Trophoblast cell (in vitro differentiated cells and primary cell): ENCODE data around the gene HDAC8.
A peak's percentile ranks its signal among the peaks of the same experiment; 100 is the strongest.

Experiments used
- DNase-seq, 2 donors: peaks; one replicate each; pipeline ENCODE4 v3.0.0-alpha.2; 2016
- H2AFZ ChIP-seq: 2 replicates; pipeline ENCODE4 v1.6.1; 2013; ENCODE audit warnings: low read length, moderate library complexity, mild to moderate bottlenecking; ENCODE audit not compliant: insufficient read depth, poor library complexity
- H2AK5ac ChIP-seq: 2 replicates; pipeline ENCODE4 v1.6.1; 2013; ENCODE audit warnings: mild to moderate bottlenecking, low read length
- H2BK120ac ChIP-seq: 2 replicates; pipeline ENCODE4 v1.6.1; 2013; ENCODE audit warnings: low read length, mild to moderate bottlenecking, moderate library complexity; ENCODE audit not compliant: insufficient read depth, poor library complexity
- H2BK12ac ChIP-seq: 2 replicates; pipeline ENCODE4 v1.6.1; 2013; ENCODE audit warnings: mild to moderate bottlenecking, low read length, moderate library complexity
- H2BK5ac ChIP-seq: 2 replicates; pipeline ENCODE4 v1.6.1; 2013; ENCODE audit warnings: low read length, low read depth, moderate library complexity, mild to moderate bottlenecking; ENCODE audit not compliant: poor library complexity
- H3K14ac ChIP-seq: 2 replicates; pipeline ENCODE4 v1.6.1; 2013; ENCODE audit warnings: mild to moderate bottlenecking, low read length
- H3K18ac ChIP-seq: 2 replicates; pipeline ENCODE4 v1.6.1; 2013; ENCODE audit warnings: mild to moderate bottlenecking, low read length
- H3K23ac ChIP-seq: 2 replicates; pipeline ENCODE4 v1.6.1; 2013; ENCODE audit warnings: low read length
- H3K27ac ChIP-seq: 2 replicates; pipeline ENCODE4 v1.5.1; 2013; ENCODE audit warnings: low read depth, mild to moderate bottlenecking, inconsistent platforms, low read length, moderate library complexity
- H3K27me3 ChIP-seq: 2 replicates; pipeline ENCODE4 v1.6.1; 2013; ENCODE audit warnings: inconsistent platforms, mild to moderate bottlenecking, low read length, moderate library complexity; ENCODE audit not compliant: insufficient read depth
- H3K36me3 ChIP-seq, 2 experiments: 1 replicate in 1 of 2; 2 replicates in 1 of 2; pipeline ENCODE4 v1.6.1; 2013; ENCODE audit warnings: low read length in 2 of 2, mild to moderate bottlenecking in 2 of 2, moderate library complexity in 1 of 2; ENCODE audit not compliant: insufficient read depth in 2 of 2, control insufficient read depth in 1 of 2
- H3K4ac ChIP-seq: 2 replicates; pipeline ENCODE4 v1.6.1; 2013; ENCODE audit warnings: low read depth, mild to moderate bottlenecking, low read length, moderate library complexity
- H3K4me1 ChIP-seq, 2 experiments: 1 replicate in 1 of 2; 2 replicates in 1 of 2; pipeline ENCODE4 v1.6.1; 2013; ENCODE audit warnings: low read length in 2 of 2, mild to moderate bottlenecking in 2 of 2, moderate library complexity in 1 of 2; ENCODE audit not compliant: insufficient read depth in 2 of 2, control insufficient read depth in 1 of 2
- H3K4me2 ChIP-seq: 2 replicates; pipeline ENCODE4 v1.6.1; 2013; ENCODE audit warnings: inconsistent platforms, mild to moderate bottlenecking, low read length, moderate library complexity
- H3K4me3 ChIP-seq: 2 replicates; pipeline ENCODE4 v1.5.1; 2013; ENCODE audit warnings: mild to moderate bottlenecking, low read depth, low read length, inconsistent platforms
- H3K79me1 ChIP-seq: one replicate; pipeline ENCODE4 v1.6.1; 2013; ENCODE audit warnings: low read length
- H3K79me2 ChIP-seq: 2 replicates; pipeline ENCODE4 v1.6.1; 2013; ENCODE audit warnings: low read length, mild to moderate bottlenecking; ENCODE audit not compliant: control insufficient read depth, insufficient read depth, poor library complexity
- H3K9ac ChIP-seq: 2 replicates; pipeline ENCODE4 v1.6.1; 2013; ENCODE audit warnings: mild to moderate bottlenecking, low read length
- H3K9me3 ChIP-seq: 2 replicates; pipeline ENCODE4 v1.6.1; 2013; ENCODE audit warnings: low read depth, mild to moderate bottlenecking, control low read depth, inconsistent platforms, low read length; ENCODE audit not compliant: insufficient read depth
- H4K12ac ChIP-seq: 2 replicates; pipeline ENCODE4 v1.6.1; 2013; ENCODE audit warnings: low read depth, mild to moderate bottlenecking, low read length, moderate library complexity
- H4K8ac ChIP-seq: 2 replicates; pipeline ENCODE4 v1.6.1; 2013; ENCODE audit warnings: low read depth, mild to moderate bottlenecking, low read length, moderate library complexity
- H4K91ac ChIP-seq: one replicate; pipeline ENCODE4 v1.6.1; 2013; ENCODE audit warnings: low read depth, mild to moderate bottlenecking, low read length, moderate library complexity
- WGBS: extraction: QIAGEN DNeasy Blood & Tissue Kit; methylation state at CpG from one replicate; pipeline ENCODE4 v1.1.7; 2013; ENCODE audit warnings: missing lambda C conversion rate; ENCODE audit not compliant: insufficient read length, insufficient coverage; ENCODE audit errors: extremely low coverage; 5-methylcytosine and 5-hydroxymethylcytosine counted together

HDAC8 gene

GRCh38 chrX:72348247-72348979 is 224.2 kb downstream of the HDAC8 start:
- no peaks in the 10 kb centered on the region for H3K4me1 ChIP-seq
- H4K12ac ChIP-seq = no peak overlapping the region
- no peak overlapping the region for H4K91ac ChIP-seq
- H3K36me3 ChIP-seq = peaks cover 7% of the 10 kb centered on the region in 2 experiments
- no peaks in the 10 kb centered on the region for H3K79me1 ChIP-seq
- H3K4ac ChIP-seq = no peak overlapping the region
- H3K4me3 ChIP-seq = no peak overlapping the region
- no peak overlapping the region for H3K27ac ChIP-seq
- no peak overlapping the region for H2AK5ac ChIP-seq
- H3K18ac ChIP-seq = no peak overlapping the region
- no CpG with 5 or more reads among the region's 5 CpGs for WGBS
- no peak overlapping the region for H2BK120ac ChIP-seq
- H3K79me2 ChIP-seq = no peaks in the 10 kb centered on the region
- no peak overlapping the region for H2BK5ac ChIP-seq
- H4K8ac ChIP-seq = no peak overlapping the region
- H3K27me3 ChIP-seq = no peaks in the 10 kb centered on the region
- peak in 1 of 2 donors; percentile 62 for DNase-seq
- H3K9ac ChIP-seq = no peak overlapping the region
- H2BK12ac ChIP-seq = no peak overlapping the region
- H2AFZ ChIP-seq = no peak overlapping the region
- H3K9me3 ChIP-seq = no peaks in the 10 kb centered on the region
- H3K23ac ChIP-seq = no peak overlapping the region
- no peak overlapping the region for H3K14ac ChIP-seq
- no peak overlapping the region for H3K4me2 ChIP-seq

DNA sequence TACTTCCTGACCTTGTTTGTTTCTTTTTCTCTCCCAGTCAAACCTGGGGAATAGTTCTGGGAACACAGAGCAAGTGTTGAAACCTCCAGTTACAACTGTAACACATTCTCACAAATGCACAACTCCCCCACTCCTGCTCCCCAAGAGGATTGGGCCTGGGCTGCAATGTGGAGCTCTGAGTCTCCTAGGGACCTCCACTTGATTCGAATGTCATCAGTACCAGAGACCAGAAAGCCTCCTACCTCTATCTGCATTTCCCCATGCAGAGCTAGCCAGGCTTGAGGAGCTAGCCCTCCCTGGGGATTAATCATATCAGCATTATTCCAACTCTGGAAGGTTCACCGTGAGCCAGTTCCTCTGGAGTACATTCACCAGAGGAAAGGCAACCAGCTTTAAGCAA is 225.3 kb downstream of the HDAC8 start:
- no peaks in the 10 kb centered on the region for H3K27me3 ChIP-seq
- H2BK120ac ChIP-seq = no peak overlapping the region
- H3K79me2 ChIP-seq = no peaks in the 10 kb centered on the region
- no peaks in the 10 kb centered on the region for H3K9me3 ChIP-seq
- no peak overlapping the region for H4K8ac ChIP-seq
- no peak overlapping the region for H2BK5ac ChIP-seq
- H3K9ac ChIP-seq = no peak overlapping the region
- H3K14ac ChIP-seq = no peak overlapping the region
- no CpG with 5 or more reads among the region's 2 CpGs for WGBS
- no peak overlapping the region for H3K4me2 ChIP-seq
- no peak overlapping the region for H3K4ac ChIP-seq
- H4K91ac ChIP-seq = no peak overlapping the region
- H2BK12ac ChIP-seq = no peak overlapping the region
- no peaks in the 10 kb centered on the region for H3K4me1 ChIP-seq
- H2AK5ac ChIP-seq = no peak overlapping the region
- no peak overlapping the region for H3K4me3 ChIP-seq
- no peak overlapping the region for H3K18ac ChIP-seq
- H3K79me1 ChIP-seq = no peaks in the 10 kb centered on the region
- no peak overlapping the region for H4K12ac ChIP-seq
- no peak for DNase-seq
- peaks cover 7% of the 10 kb centered on the region in 2 experiments for H3K36me3 ChIP-seq
- H2AFZ ChIP-seq = no peak overlapping the region
- H3K23ac ChIP-seq = no peak overlapping the region
- H3K27ac ChIP-seq = no peak overlapping the region

DNA sequence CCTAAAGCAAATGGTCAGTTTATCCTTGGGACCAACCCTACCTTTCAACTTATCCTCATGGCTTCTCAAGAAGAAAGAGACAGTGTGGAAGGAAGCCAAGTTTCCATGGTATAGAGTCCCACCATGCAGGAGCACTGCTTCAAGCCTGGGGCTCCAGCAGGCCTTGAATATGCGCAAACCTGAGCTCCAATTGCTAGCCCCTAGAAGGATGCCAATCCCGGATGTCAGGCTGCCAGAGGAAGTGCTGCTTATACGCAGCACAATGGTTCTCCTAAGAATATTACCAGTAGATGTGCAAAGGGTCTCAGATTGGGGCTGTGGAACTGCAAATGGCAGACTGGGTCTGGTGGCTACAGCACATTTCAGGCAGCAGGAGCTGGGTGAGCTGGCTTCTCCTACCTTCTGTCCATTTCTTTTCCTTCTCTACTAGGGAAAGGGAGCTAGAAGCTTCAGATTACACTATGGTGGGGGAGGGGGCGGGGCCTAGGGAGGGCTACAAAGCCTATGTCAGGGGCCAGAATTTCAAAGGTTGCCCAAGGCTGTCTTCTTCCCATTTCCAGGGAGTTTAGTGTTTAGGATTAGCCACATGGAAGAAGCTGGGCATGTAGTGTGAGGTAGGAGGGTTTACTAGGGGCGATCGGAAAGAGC is 226.2 kb downstream of the HDAC8 start:
- Histone ChIP-seq H4K91ac (no peak overlapping the region), H3K18ac (no peak overlapping the region), H3K79me1 (no peaks in the 10 kb centered on the region), H3K14ac (no peak overlapping the region), H3K36me3 (peaks cover 3 to 5% of the 10 kb centered on the region in 2 experiments), H2AK5ac (no peak overlapping the region), H3K79me2 (no peaks in the 10 kb centered on the region), H3K4me1 (no peaks in the 10 kb centered on the region), H3K9ac (no peak overlapping the region), H3K4me3 (no peak overlapping the region), H3K4ac (no peak overlapping the region), H4K12ac (no peak overlapping the region), H2BK120ac (no peak overlapping the region), H2BK12ac (no peak overlapping the region), H3K9me3 (no peaks in the 10 kb centered on the region), H3K4me2 (no peak overlapping the region), H3K27me3 (no peaks in the 10 kb centered on the region), H2AFZ (no peak overlapping the region), H3K23ac (no peak overlapping the region), H3K27ac (no peak overlapping the region), H4K8ac (no peak overlapping the region), H2BK5ac (no peak overlapping the region)
- WGBS = no CpG with 5 or more reads among the region's 6 CpGs
- DNase-seq = no peak

DNA sequence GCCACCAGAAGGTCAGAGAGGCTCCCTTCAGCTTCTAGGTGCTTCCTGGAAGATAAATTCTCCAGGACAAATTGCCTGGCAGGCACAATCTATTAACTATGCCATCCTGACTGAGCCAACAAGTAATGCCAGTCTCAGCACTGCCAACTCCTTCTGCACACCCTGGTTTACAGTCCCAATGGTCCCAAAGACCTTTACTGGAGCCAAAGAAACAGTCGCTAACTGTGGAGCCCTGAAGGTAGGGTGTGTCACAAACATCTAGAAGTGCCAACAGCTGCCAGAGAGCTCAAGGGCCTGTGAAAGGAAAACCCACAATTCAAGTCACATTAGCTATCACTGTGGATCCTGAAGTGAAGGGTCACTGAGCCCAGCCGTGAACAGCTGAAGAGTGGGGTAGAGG is 232.0 kb downstream of the HDAC8 start:
- Histone ChIP-seq H3K4me2 (no peak overlapping the region), H2BK12ac (no peak overlapping the region), H3K27me3 (no peaks in the 10 kb centered on the region), H3K4me3 (no peak overlapping the region), H3K36me3 (no peaks in the 10 kb centered on the region), H3K9me3 (no peaks in the 10 kb centered on the region), H3K9ac (no peak overlapping the region), H3K14ac (no peak overlapping the region), H3K23ac (no peak overlapping the region), H4K8ac (no peak overlapping the region), H3K18ac (no peak overlapping the region), H2BK120ac (no peak overlapping the region), H2AFZ (no peak overlapping the region), H3K4ac (no peak overlapping the region), H3K4me1 (no peaks in the 10 kb centered on the region), H3K79me2 (no peaks in the 10 kb centered on the region), H4K12ac (no peak overlapping the region), H3K79me1 (no peaks in the 10 kb centered on the region), H3K27ac (no peak overlapping the region), H2AK5ac (no peak overlapping the region), H4K91ac (no peak overlapping the region), H2BK5ac (no peak overlapping the region)
- no CpG with 5 or more reads among the region's 2 CpGs for whole genome bisulfite sequencing
- DNase-seq = no peak
